A549 (cell line): ENCODE measurements around the gene SPAG17.

ENCODE experiments used
- CEBPB ChIP-seq, 2 experiments: fragments of >200 bp in 1 of 2; sonication (Bioruptor Twin) in 1 of 2; formaldehyde crosslinking in 1 of 2; IDR thresholded peaks; 2 replicates each; pipeline ENCODE4 v1.6.1; 2012 to 2016
- EP300 ChIP-seq, 2 experiments: fragments of >200 bp; sonication (Bioruptor Twin); formaldehyde crosslinking; IDR thresholded peaks; 2 replicates in 1 of 2; 3 replicates in 1 of 2; pipeline ENCODE4 v1.6.1; 2016 to 2017
- FOSL2 ChIP-seq, 2 experiments: fragments of 450-650 bp in 1 of 2; fragments of >200 bp in 1 of 2; sonication (Bioruptor Twin) in 1 of 2; formaldehyde crosslinking; IDR thresholded peaks; 2 replicates each; pipeline versions ENCODE4 v1.5.0 to v1.6.1; 2016 to 2020; ENCODE audit warnings: mild to moderate bottlenecking in 1 of 2, moderate library complexity in 1 of 2
- MAZ ChIP-seq: fragments of 150-350 bp; IDR thresholded peaks from 2 replicates; pipeline ENCODE4 v1.6.1; 2014; ENCODE audit warnings: antibody characterized with exemption, low read depth, low read length, borderline replicate concordance
- NR3C1 ChIP-seq: fragments of >200 bp; sonication (Bioruptor Twin); formaldehyde crosslinking; IDR thresholded peaks from 3 replicates; pipeline ENCODE4 v1.6.1; 2017
- POLR2A ChIP-seq: IDR thresholded peaks from 2 replicates; pipeline ENCODE4 v1.6.1; 2012; ENCODE audit warnings: mild to moderate bottlenecking, low read length
- RAD21 ChIP-seq, 2 experiments: fragments of >200 bp in 1 of 2; sonication (Bioruptor Twin) in 1 of 2; formaldehyde crosslinking in 1 of 2; IDR thresholded peaks in 1 of 2; conservative IDR thresholded peaks in 1 of 2; 2 replicates in 1 of 2; 3 replicates in 1 of 2; pipeline ENCODE4 v1.6.1; 2012 to 2018; ENCODE audit warnings: inconsistent platforms in 1 of 2
- ZFP36 ChIP-seq: fragments of 450-650 bp; IDR thresholded peaks from 2 replicates; pipeline ENCODE4 v1.6.1; 2014; ENCODE audit warnings: borderline replicate concordance; ENCODE audit not compliant: partially characterized antibody
- TF ChIP-seq, protein P1 (sequence below): fragments of 200-600 bp; sonication (generic); IDR thresholded peaks from 2 replicates; pipeline ENCODE4 v1.6.1; 2016; ENCODE audit warnings: antibody characterized with exemption, mild to moderate bottlenecking, moderate library complexity
- TF ChIP-seq, protein P2 (sequence below): fragments of >200 bp; sonication (Bioruptor Twin); formaldehyde crosslinking; IDR thresholded peaks from 3 replicates; pipeline ENCODE4 v1.5.1; 2016
- TF ChIP-seq, protein P3 (sequence below): IDR thresholded peaks from 2 replicates; pipeline ENCODE4 v1.6.1; 2012
- TF ChIP-seq, protein P4 (sequence below): fragments of 450-650 bp; IDR thresholded peaks from 2 replicates; pipeline ENCODE4 v1.6.1; 2014; ENCODE audit warnings: antibody characterized with exemption
- TF ChIP-seq, protein P5 (sequence below): IDR thresholded peaks from 2 replicates; pipeline ENCODE4 v1.6.1; 2012; ENCODE audit warnings: low read depth, borderline replicate concordance

DNA sequence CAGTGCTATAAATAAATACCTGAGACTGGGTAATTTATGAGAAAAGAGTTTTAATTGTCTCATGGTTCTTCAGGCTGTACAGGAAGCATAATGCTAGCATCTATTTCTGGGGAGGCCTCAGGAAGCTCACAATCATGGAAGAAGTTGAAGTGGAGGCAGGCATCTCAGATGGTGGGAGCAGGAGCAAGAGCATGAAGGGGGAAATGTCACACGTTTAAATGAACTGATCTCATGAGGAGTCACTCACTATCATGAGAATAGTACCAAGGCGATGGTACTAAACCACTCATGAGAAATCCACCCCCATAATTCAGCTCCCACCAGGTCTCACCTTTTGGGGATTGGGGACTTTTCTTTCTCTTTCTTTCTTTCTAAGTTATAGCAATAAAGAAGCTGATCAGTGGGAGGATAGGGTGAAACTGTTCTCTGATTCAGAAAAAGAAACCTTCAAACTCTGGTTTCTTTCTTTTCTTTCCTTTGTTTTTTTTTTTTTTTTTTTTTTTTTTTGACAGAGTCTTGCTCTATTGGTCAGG, 17.1 kb upstream of the SPAG17 start:
- no peak for TF ChIP-seq ZFP36
- TF ChIP-seq, protein P1, sequence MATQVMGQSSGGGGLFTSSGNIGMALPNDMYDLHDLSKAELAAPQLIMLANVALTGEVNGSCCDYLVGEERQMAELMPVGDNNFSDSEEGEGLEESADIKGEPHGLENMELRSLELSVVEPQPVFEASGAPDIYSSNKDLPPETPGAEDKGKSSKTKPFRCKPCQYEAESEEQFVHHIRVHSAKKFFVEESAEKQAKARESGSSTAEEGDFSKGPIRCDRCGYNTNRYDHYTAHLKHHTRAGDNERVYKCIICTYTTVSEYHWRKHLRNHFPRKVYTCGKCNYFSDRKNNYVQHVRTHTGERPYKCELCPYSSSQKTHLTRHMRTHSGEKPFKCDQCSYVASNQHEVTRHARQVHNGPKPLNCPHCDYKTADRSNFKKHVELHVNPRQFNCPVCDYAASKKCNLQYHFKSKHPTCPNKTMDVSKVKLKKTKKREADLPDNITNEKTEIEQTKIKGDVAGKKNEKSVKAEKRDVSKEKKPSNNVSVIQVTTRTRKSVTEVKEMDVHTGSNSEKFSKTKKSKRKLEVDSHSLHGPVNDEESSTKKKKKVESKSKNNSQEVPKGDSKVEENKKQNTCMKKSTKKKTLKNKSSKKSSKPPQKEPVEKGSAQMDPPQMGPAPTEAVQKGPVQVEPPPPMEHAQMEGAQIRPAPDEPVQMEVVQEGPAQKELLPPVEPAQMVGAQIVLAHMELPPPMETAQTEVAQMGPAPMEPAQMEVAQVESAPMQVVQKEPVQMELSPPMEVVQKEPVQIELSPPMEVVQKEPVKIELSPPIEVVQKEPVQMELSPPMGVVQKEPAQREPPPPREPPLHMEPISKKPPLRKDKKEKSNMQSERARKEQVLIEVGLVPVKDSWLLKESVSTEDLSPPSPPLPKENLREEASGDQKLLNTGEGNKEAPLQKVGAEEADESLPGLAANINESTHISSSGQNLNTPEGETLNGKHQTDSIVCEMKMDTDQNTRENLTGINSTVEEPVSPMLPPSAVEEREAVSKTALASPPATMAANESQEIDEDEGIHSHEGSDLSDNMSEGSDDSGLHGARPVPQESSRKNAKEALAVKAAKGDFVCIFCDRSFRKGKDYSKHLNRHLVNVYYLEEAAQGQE: no peak
- no peak for TF ChIP-seq RAD21 (conservative IDR thresholded peaks at IDR 0.05 in 1 of 2, IDR thresholded peaks at IDR 0.05 in 1 of 2)
- TF ChIP-seq, protein P2, sequence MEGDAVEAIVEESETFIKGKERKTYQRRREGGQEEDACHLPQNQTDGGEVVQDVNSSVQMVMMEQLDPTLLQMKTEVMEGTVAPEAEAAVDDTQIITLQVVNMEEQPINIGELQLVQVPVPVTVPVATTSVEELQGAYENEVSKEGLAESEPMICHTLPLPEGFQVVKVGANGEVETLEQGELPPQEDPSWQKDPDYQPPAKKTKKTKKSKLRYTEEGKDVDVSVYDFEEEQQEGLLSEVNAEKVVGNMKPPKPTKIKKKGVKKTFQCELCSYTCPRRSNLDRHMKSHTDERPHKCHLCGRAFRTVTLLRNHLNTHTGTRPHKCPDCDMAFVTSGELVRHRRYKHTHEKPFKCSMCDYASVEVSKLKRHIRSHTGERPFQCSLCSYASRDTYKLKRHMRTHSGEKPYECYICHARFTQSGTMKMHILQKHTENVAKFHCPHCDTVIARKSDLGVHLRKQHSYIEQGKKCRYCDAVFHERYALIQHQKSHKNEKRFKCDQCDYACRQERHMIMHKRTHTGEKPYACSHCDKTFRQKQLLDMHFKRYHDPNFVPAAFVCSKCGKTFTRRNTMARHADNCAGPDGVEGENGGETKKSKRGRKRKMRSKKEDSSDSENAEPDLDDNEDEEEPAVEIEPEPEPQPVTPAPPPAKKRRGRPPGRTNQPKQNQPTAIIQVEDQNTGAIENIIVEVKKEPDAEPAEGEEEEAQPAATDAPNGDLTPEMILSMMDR: no peak
- TF ChIP-seq, protein P3, sequence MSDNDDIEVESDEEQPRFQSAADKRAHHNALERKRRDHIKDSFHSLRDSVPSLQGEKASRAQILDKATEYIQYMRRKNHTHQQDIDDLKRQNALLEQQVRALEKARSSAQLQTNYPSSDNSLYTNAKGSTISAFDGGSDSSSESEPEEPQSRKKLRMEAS: no peak
- TF ChIP-seq NR3C1: no peak
- TF ChIP-seq, protein P4, sequence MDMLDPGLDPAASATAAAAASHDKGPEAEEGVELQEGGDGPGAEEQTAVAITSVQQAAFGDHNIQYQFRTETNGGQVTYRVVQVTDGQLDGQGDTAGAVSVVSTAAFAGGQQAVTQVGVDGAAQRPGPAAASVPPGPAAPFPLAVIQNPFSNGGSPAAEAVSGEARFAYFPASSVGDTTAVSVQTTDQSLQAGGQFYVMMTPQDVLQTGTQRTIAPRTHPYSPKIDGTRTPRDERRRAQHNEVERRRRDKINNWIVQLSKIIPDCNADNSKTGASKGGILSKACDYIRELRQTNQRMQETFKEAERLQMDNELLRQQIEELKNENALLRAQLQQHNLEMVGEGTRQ: no peak
- no peak for TF ChIP-seq EP300 (IDR thresholded peaks at IDR 0.05)
- no peak for TF ChIP-seq POLR2A
- no peak for TF ChIP-seq MAZ
- TF ChIP-seq, protein P5, sequence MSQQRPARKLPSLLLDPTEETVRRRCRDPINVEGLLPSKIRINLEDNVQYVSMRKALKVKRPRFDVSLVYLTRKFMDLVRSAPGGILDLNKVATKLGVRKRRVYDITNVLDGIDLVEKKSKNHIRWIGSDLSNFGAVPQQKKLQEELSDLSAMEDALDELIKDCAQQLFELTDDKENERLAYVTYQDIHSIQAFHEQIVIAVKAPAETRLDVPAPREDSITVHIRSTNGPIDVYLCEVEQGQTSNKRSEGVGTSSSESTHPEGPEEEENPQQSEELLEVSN: no peak
- TF ChIP-seq CEBPB (IDR thresholded peaks at IDR 0.05): no peak
- no peak for TF ChIP-seq FOSL2 (IDR thresholded peaks at IDR 0.05)
- no peak for TF ChIP-seq FOSL2 (CRISPR knock-in tag; IDR thresholded peaks at IDR 0.05)
